Liver (tissue), 9 donors: ENCODE data around the gene TPRKB. TPM values are rescaled to one million over a fixed set of nuclear protein-coding genes. Genes with fewer than 3 reads are reported as not detected.

Experiments
- DNase-seq: peaks from one replicate; pipeline ENCODE4 v3.0.0-alpha.2; 2017; ENCODE audit warnings: low spot score
- H3K27ac ChIP-seq, 2 donors: one replicate each; pipeline ENCODE4 v1.7.0; 2013; ENCODE audit warnings: inconsistent platforms in 2 of 2, low read length in 2 of 2, control low read depth in 1 of 2, low read depth in 1 of 2, mild to moderate bottlenecking in 1 of 2
- H3K27me3 ChIP-seq, 4 donors: one replicate each; pipeline versions ENCODE4 v1.6.1 to v1.7.0; 2013; ENCODE audit warnings: low read length in 3 of 4, inconsistent platforms in 1 of 4, mild to moderate bottlenecking in 1 of 4, moderate library complexity in 1 of 4; ENCODE audit not compliant: control insufficient read depth in 4 of 4, insufficient read depth in 4 of 4
- H3K36me3 ChIP-seq, 4 donors: one replicate each; pipeline versions ENCODE4 v1.6.1 to v1.7.0; 2013; ENCODE audit warnings: low read length in 3 of 4, mild to moderate bottlenecking in 3 of 4, low read depth in 1 of 4, moderate library complexity in 1 of 4; ENCODE audit not compliant: control insufficient read depth in 4 of 4, insufficient read depth in 3 of 4
- H3K4me1 ChIP-seq, 4 donors: one replicate each; pipeline versions ENCODE4 v1.6.1 to v1.7.0; 2013; ENCODE audit warnings: low read length in 3 of 4, mild to moderate bottlenecking in 3 of 4, moderate library complexity in 1 of 4; ENCODE audit not compliant: control insufficient read depth in 4 of 4, insufficient read depth in 4 of 4
- H3K4me3 ChIP-seq, 3 donors: one replicate each; pipeline versions ENCODE4 v1.6.1 to v1.7.0; 2013; ENCODE audit warnings: low read length in 3 of 3, control low read depth in 1 of 3, low read depth in 1 of 3, mild to moderate bottlenecking in 1 of 3
- H3K9ac ChIP-seq, 2 donors: one replicate each; pipeline ENCODE4 v1.7.0; 2013; ENCODE audit warnings: low read length in 2 of 2, mild to moderate bottlenecking in 2 of 2, moderate library complexity in 2 of 2, control low read depth in 1 of 2, low read depth in 1 of 2
- H3K9me3 ChIP-seq, 4 donors: one replicate each; pipeline versions ENCODE4 v1.6.1 to v1.7.0; 2013; ENCODE audit warnings: low read length in 3 of 4; ENCODE audit not compliant: control insufficient read depth in 4 of 4
- ATF3 ChIP-seq: IDR thresholded peaks from 2 replicates; pipeline ENCODE4 v1.6.1; 2016; ENCODE audit warnings: antibody characterized with exemption
- FOXA1 ChIP-seq: IDR thresholded peaks from 2 replicates; pipeline ENCODE4 v1.6.1; 2016; ENCODE audit warnings: antibody characterized with exemption
- HNF4A ChIP-seq, 2 donors: conservative IDR thresholded peaks; 2 replicates each; pipeline ENCODE4 v1.6.1; 2016; ENCODE audit warnings: antibody characterized with exemption in 2 of 2, mild to moderate bottlenecking in 2 of 2
- JUND ChIP-seq, 2 donors: IDR thresholded peaks; 2 replicates each; pipeline ENCODE4 v1.6.1; 2016; ENCODE audit warnings: antibody characterized with exemption in 2 of 2
- MAX ChIP-seq: IDR thresholded peaks from 2 replicates; pipeline ENCODE4 v1.6.1; 2016; ENCODE audit warnings: antibody characterized with exemption
- NR2F2 ChIP-seq: IDR thresholded peaks from 2 replicates; pipeline ENCODE4 v1.6.1; 2016; ENCODE audit warnings: antibody characterized with exemption
- RAD21 ChIP-seq, 2 donors: IDR thresholded peaks; 2 replicates each; pipeline ENCODE4 v1.6.1; 2016; ENCODE audit warnings: antibody characterized with exemption in 2 of 2, mild to moderate bottlenecking in 2 of 2
- REST ChIP-seq: IDR thresholded peaks from 2 replicates; pipeline ENCODE4 v1.6.1; 2016; ENCODE audit warnings: antibody characterized with exemption, mild to moderate bottlenecking
- RXRA ChIP-seq, 2 donors: IDR thresholded peaks; 2 replicates each; pipeline ENCODE4 v1.6.1; 2017 to 2018; ENCODE audit warnings: antibody characterized with exemption in 2 of 2, mild to moderate bottlenecking in 1 of 2
- YY1 ChIP-seq: IDR thresholded peaks from 2 replicates; pipeline ENCODE4 v1.6.1; 2016; ENCODE audit warnings: antibody characterized with exemption, mild to moderate bottlenecking
- ZBTB33 ChIP-seq: IDR thresholded peaks from 2 replicates; pipeline ENCODE4 v1.6.1; 2016; ENCODE audit warnings: antibody characterized with exemption
- WGBS: extraction: QIAGEN DNeasy Blood & Tissue Kit; methylation state at CpG from one replicate; pipeline ENCODE4 v1.1.7; 2013; 5-methylcytosine and 5-hydroxymethylcytosine counted together
- polyA plus RNA-seq, 2 donors: library from polyadenylated mRNA; stranded (reverse) in 1 of 2; unstranded in 1 of 2; fragments of 200-250 nt in 1 of 2; fragments of >200 nt in 1 of 2; fragmentation: Nextera tagmentation in 1 of 2; extraction: Ambion mirVana in 1 of 2; gene quantifications; one replicate each; pipeline versions ENCODE4 v1.2.1 to v1.2.3, GENCODE V29; 2013 to 2015
- total RNA-seq, 2 donors: library from RNA; depleted of rRNA; stranded (reverse); fragments of >200 nt; gene quantifications; one replicate each; pipeline ENCODE4 v1.2.3, GENCODE V29; 2014
- donor health status: healthy.
- donor health status: healthy.
- donor health status: healthy.
- donor health status: healthy.
- donor health status: healthy.

Gene TPRKB
- total and polyA plus RNA-seq, 4 donors = 16.2 to 27.7 (median 17.0) TPM

GRCh38 chr2:73776381-73776780 is 39.2 kb upstream of the TPRKB start (continued):
- TF ChIP-seq REST = no peak
- no peak for TF ChIP-seq JUND (IDR thresholded peaks at IDR 0.05)
- TF ChIP-seq FOXA1 = no peak

GRCh38 chr2:73772819-73773218 is 35.7 kb upstream of the TPRKB start:
- H3K36me3 ChIP-seq = peaks cover 5 to 55% (median 43%) of the 10 kb centered on the region in 4 donors
- no peak overlapping the region for H3K27ac ChIP-seq
- H3K9me3 ChIP-seq = no peaks in the 10 kb centered on the region
- no peaks in the 10 kb centered on the region for H3K4me1 ChIP-seq
- H3K4me3 ChIP-seq = no peak overlapping the region
- H3K9ac ChIP-seq = no peak overlapping the region
- TF ChIP-seq HNF4A (conservative IDR thresholded peaks at IDR 0.05) = no peak
- no peak for DNase-seq
- H3K27me3 ChIP-seq = no peaks in the 10 kb centered on the region

- H3K36me3 ChIP-seq = peaks cover 3 to 58% (median 44%) of the 10 kb centered on the region in 4 donors
- no peak overlapping the region for H3K9ac ChIP-seq
- no peaks in the 10 kb centered on the region for H3K9me3 ChIP-seq
- DNase-seq = no peak
- no peaks in the 10 kb centered on the region for H3K4me1 ChIP-seq
- no peak overlapping the region for H3K4me3 ChIP-seq
- no peak overlapping the region for H3K27ac ChIP-seq
- TF ChIP-seq ZBTB33 (no peak), YY1 (no peak), JUND (IDR thresholded peaks at IDR 0.05) (no peak), ATF3 (no peak), RAD21 (IDR thresholded peaks at IDR 0.05) (no peak), NR2F2 (no peak), MAX (no peak)
- H3K27me3 ChIP-seq = no peaks in the 10 kb centered on the region
- 92% methylated on average over 3 of the region's 3 CpGs for WGBS
Measured at GRCh38 chr2:73770725-73771124, 33.6 kb upstream of the TPRKB start.

- Histone ChIP-seq H3K27ac (no peak overlapping the region), H3K4me3 (no peak overlapping the region), H3K27me3 (no peaks in the 10 kb centered on the region), H3K9ac (no peak overlapping the region), H3K9me3 (no peaks in the 10 kb centered on the region), H3K36me3 (peaks cover 7 to 54% (median 43%) of the 10 kb centered on the region in 4 donors), H3K4me1 (no peaks in the 10 kb centered on the region)
- 93% methylated on average over 4 of the region's 4 CpGs for WGBS
- DNase-seq = no peak
- no peak for TF ChIP-seq RXRA (IDR thresholded peaks at IDR 0.05)
- TF ChIP-seq ZBTB33 = no peak
Measured at GRCh38 chr2:73766994-73767393, 29.8 kb upstream of the TPRKB start.
